Sciatic nerve (tissue), 2 donors: ENCODE results near the gene HEMK1. TPM values are rescaled to one million over a fixed set of nuclear protein-coding genes. Genes with fewer than 3 reads are reported as not detected.
A peak's percentile ranks its signal among the peaks of the same experiment; 100 is the strongest.

ENCODE experiments used
- ATAC-seq: fragments of 200-7000 bp; cut with Tn5 transposase; one replicate; pipeline ENCODE4 v1.9.1; 2020; ENCODE audit warnings: mild to moderate bottlenecking, moderate library complexity
- DNase-seq: peaks from one replicate; pipeline ENCODE4 v3.0.0-alpha.2; 2020; ENCODE audit warnings: low spot score
- intact Hi-C: fragments of 100-400 bp; cut with DNase I; formaldehyde crosslinking; loops from one replicate; pipeline ENCODE4 v1.14.2; 2022
- total RNA-seq: library from RNA; stranded (reverse); fragmentation: NEBNext Ultra II Directional; extraction: Animal tissue kit (Norgen Biotek cat#: 25700); gene quantifications from one replicate; pipeline ENCODE4 v1.2.1, GENCODE V29; 2021
- donor health status: DM: no; HTN: no; CAD: no.
- donor health status: DM: no; HTN: no; CAD: no.

The HEMK1 gene
- total RNA-seq, 1 donor from 2014 or later = 21.3 TPM

DNA sequence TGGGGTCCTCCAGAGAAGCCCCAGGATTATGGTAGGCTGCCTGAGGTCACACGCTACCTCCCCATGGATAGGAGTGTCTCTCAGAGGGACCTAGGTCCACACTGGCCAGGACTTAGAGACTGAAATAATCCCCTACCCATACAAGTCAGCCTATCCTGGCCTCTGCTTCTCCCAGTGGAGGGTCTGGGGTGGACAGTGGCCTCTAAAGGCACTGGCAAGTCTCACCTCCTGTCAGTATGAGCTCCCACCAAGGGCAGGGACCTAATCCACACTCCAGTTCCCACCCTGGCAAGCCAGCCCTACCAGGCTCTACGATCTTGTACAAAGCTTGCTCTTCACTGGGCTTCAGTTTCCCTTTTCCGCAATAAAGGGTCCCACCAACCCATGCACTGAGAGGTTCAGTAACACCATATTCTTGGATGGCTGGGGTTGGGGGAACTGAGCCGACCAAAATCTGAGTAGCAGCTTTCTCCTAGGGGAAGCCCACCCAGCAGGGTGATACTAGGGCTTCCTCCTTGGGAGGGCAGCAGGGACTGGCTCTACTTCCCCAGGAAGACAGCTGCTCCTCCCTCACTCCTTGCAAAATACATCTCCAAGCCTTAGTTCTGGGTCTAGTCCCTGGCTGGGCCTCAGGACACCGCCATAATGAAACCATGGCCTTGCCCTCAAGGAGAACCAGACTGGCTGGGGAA lies 39.9 kb downstream of the HEMK1 start:
- ATAC-seq (no peak), DNase-seq (no peak)
- intact Hi-C loops = no loop called here

DNA sequence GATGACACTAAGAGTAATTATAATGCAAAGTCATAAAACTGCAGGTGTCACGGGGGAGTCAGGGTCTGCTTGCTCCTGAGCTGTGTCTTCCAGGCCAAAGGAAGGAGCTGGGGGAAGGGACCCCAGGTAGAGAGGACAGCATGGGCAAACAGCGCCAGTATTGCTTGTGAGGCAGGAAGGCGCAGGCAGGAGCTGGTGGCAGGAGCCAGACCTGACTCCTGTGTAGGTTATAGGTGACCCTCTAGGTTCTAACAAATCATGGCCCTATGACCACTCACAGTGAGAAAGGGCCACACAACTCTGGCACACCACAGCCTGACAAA lies 40.4 kb downstream of the HEMK1 start:
- intact Hi-C loops = loop anchor here (2.0 kb wide), 1 partner anchor 37 kb away; no protein-coding TSS in a partner anchor
- no peak for ATAC-seq

DNA sequence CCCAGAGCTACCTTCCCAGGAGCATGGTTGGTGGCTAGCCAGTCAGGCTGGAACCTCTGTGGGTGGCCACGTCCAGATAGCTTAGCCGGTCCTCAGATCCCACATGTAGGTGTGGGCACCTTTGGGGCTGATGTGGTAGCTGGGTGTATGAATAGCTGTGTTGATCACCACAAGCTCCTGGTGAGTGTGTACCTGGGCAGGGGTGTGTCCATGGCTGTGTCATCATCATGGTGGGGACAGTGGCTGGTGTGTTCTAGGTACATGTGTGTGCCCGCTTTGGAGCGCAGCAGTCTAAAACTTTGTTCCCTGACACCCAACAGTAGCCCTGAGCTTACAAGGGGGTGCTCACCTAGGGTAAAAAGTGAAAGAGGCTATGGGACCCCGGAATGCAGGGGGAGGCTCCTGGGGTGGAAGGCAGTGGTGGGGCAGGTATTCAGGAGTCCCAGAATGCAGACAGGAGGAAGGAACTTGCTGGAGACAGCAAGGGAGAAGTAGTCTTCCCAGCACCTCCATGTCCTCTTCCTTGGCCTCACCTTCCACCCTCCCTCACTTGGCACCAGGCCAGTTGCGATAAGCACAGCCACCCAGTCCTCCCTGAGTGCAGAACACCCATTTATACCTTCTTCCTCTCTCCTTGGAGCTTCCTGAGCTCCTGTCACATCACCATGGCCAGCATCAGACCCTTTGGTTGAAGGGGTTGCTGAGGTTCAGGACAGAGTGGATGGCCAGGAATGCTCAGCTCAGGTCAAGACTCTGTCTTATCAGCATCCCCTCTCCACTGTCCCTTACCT lies 41.1 kb downstream of the HEMK1 start:
- ATAC-seq (no peak), DNase-seq (no peak)
- intact Hi-C loops = loop anchor here (2.0 kb wide), 1 partner anchor 38 kb away; no protein-coding TSS in a partner anchor

More for the DNA sequence above, 40.4 kb downstream of the HEMK1 start:
- no peak for DNase-seq

DNA sequence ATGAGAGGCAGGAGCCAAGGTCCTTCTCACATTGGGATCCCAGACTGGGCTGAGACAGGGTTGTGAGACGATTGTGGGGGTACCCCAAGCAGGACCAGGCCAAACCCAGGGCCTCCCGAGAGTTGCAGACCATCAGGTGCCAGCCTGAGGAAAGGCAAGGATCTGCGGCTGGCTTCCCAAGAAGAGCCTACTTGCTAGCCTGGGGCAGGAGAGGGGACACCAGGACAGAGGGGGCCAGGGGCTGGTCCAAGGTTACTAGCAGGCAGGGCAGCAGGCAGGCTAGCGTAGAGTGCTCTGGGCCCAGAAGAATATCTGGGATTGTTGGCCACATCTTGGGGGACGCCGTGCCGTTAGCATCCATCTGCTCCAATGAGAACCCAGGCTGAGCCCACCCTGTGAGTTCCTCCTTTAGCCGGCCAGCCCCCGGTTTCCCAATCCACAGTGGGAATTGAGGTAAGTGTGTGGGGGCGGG lies 41.7 kb downstream of the HEMK1 start:
- no peak for ATAC-seq
- DNase-seq = no peak
- intact Hi-C loops = loop anchor here (2.0 kb wide), 1 partner anchor 38 kb away; no protein-coding TSS in a partner anchor

DNA sequence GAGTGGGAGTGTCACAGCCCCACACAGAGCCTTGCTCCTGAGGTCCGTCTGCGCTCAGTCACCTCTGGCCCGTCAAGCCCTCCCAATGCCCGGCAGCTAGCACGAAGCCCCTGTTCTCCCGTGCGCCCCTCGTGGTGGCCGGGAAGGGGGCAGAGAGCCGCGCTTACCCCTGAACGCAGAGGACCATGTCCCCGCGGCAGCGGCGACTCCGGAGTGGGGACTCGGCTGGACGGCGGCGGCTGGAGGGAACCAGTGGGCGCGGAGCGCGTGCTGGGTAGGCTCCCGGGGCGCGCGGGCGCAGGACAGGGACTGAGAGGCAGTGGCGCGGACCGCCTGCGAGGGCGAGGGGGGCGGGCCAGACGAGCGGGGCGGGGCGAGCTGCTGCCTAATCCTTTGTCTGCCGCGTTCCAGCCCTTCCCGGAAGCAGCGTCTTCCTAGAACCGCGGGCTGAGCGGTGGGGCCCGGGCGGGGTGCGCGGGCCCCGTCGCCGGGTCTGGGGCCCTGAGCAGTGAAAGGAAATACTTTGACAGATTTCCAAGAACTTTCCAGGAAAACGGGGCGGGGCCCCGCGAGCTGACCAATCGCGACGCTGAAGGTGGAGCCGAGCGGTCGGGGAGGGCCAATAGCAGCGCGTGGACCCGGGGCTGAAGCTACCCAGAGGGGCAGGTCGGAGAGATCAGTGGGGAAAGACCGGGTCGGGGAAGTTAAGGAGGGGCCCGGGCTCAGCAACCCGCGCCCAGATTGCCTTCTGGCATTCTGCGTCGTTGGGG lies 42.3 kb downstream of the HEMK1 start, which contains the start of gene CISH:
Gene CISH (minus strand): TSS at position 311 of the 770 bp plus-strand sequence. CDS start 124 bp downstream, at position 187.
- ATAC-seq (peak; percentile 86), DNase-seq (peak; percentile 96)
- intact Hi-C loops = loop anchor here (2.0 kb wide), 1 partner anchor 39 kb away; no protein-coding TSS in a partner anchor

DNA sequence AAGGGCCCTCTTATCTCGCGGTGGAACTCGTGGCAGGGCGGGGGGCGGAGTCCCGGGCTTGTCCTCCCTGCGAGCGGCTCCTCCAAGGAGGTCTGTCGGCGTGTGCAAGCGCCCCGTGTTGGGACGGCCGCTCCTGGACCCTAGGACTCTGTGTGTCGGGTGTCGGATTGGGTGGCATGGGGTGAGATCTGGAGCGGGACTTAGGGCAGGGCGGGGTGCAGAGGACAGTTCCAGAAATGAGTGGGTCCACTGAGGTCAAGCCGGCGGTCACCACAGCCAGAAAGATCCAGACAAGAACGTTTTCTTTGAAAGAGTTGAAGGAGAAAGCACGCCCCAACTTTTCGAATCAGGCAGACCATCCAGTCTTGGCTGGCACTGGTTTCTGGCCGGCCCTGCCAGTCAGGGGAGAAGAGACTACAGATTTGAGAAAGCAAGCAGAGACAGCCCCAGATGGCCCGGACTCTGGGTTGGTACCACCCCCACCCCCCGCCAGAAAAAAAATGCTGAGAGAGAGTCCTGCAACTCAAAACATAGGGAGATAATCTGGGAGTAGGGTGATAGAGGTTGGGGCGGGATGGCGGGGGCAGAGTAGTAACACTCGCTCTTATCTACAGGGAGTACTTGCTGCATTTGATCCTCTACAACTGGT lies 43.0 kb downstream of the HEMK1 start:
- ATAC-seq (no peak), DNase-seq (no peak)
- intact Hi-C loops = no loop called here

DNA sequence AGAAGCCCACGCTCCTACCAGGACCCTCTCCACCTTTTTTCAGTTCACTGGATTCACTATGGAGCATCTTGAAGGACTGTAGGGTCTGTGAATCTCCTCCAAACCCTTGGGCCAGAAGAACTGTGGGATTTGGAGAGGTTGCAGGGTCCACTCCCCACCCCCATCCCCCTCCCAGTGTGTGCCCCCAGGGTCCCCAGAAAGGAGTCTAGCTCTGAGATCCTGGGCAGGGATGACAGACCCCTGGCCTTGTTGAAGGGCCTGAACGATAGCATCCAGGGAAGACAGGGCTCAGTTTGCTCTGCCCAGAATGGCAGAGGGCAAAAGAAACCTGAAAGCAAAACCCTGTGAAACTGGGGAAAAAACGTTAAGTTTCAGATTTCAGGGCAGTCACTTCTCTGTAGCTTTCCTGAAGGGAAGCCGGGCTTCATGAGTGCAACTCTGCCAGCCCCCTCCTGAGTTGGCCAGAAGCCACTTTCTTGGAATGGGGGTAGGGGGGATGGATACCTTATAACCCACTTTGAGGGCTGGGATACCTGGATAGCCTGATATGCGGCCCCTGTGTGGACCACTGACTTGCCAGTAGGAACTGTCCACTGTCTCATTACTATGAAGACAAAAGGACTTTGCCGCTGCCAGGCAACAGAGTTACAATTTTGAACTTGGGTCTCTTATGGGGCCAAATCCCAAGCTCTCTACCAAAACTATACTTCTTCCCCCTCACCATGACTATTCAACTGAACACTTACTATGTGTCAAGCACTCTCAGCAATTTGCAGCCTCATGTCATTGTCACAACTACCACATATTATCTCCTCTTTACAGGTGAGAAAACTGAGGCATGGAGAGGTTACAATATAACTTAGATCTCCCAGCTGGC lies 43.9 kb downstream of the HEMK1 start:
- ATAC-seq (no peak), DNase-seq (no peak)
- intact Hi-C loops = no loop called here

DNA sequence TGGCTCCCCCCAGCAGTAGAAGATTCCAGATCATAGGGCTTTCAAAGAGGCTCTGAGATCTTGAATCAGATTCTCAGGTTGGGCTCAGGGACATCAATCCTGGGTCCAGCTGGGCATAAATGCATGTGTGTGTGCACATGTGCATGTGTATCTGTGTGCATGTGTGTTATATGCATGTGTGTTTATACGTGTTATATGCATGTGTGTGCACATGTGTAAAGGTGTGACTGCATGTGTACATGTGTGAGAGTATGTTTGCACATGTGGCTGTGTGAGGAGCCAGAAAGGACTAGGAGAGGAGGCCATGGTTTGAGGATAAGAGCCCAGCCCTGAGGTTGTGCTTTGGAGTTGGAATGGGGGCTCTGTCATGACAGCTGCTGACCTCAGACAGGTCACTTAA lies 45.9 kb downstream of the HEMK1 start:
- intact Hi-C loops = no loop called here
- ATAC-seq (no peak), DNase-seq (no peak)

DNA sequence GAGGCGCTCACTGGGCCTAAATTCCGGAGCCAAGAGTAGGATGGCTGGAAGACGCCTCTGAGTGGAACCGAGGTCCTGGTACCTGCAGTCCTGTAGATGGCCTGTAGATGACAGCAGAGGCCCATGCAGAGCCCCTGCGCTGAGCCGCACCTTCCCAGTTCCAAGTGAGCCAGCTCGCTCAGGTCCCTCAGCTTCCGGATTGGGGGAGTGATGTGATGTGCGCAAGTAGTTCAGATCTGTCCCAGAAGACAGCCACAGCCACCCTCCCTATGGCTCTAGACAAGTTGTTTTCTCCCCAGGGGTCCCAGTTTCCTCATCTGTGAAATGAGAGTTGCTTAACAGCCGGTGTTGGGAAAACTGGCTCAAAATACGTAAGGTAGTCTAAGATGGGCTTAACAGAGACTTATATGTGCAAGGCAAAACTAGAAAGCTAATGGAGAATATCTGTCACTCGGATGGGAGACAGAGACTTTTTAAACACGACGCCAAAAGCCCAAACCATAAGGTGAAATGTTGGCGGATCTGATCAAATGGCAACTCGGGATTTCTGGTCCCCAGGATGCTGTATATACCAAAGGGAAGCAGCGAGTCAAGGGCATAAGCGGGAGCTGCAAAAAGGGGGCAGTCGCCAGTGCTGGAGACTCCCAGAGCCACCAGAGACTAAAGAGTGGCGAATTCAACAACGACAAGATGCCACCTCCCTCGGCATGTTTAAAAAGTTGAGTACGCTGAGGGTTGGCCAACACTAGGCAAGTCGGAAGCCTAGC lies 46.9 kb downstream of the HEMK1 start:
- ATAC-seq (peak; percentile 70), DNase-seq (peak; percentile 89)
- intact Hi-C loops = no loop called here

DNA sequence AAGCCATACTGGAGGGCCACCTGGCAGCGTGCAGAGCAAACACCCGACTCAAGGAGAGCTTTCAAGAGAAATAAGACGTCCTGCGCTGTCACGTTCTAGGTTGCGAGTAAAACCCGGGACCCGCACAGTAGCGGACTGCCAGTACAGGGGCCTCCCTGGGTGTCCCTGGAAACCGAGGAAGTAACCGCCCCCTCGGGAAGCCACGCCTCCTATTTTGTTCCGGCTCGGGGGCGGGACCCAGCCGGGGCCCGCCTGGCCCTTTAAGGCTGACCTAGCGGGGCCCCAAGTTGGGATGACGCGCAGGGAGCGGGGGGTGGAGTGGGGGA lies 47.4 kb downstream of the HEMK1 start:
- DNase-seq = peak; percentile 97
- intact Hi-C loops = no loop called here
- ATAC-seq = peak; percentile 85

DNA sequence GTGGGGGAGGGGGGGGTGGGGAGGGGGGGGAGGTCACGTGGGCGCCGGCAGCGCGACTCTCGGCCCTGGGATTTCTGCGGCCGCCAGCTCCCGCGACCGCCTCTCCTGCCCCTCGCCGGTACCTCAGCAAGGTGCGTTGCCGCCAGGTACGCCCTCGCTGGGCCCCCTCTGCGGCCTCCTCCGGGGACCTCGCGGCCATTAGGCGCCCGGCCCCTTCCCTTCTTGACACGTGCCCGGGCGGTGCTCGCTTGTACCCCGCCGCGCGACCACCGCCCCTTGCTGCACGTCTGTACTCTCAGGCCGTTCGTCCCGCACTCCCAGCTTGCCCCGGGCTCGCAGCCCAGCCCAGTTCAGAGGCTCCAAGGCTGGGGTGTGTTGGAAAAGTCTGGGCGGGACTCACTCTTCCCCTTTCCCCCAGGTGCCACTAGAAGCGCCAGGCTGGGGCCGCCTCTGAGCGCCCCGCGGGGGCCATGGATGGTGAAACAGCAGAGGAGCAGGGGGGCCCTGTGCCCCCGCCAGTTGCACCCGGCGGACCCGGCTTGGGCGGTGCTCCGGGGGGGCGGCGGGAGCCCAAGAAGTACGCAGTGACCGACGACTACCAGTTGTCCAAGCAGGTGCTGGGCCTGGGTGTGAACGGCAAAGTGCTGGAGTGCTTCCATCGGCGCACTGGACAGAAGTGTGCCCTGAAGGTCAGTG lies 47.9 kb downstream of the HEMK1 start, which contains the start of gene MAPKAPK3:
Gene MAPKAPK3 (plus strand): TSS at position 56 of the 696 bp plus-strand sequence. CDS start 415 bp downstream, at position 471.
- DNase-seq = no peak
- intact Hi-C loops = no loop called here

DNA sequence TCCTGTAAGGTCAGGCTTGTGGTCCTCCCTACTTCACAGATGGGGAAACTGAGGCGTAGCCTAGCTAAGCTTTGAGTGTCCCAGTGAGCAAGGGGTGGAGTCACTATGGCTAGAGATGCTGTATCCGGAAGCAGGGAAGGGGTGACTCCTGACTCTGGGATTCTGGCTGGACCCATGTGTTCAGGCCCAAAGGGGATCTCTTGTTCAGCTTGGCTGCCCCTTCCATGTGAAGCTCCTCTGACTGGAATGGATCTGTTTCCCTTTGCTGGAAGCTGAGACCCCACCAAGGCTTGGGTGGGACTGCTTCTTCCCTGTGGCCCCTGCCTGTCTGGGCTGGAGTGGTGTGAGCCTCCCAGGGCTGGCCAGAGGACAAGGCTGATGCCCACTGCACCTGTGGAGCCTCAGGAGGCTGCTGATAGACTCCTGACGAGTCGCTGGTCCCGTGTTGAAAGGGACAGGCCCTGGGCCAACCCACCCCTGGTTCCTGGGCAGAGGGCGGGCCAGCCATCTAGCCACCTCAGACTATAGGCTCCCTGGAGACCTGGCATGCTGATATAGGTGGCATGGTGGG lies 48.7 kb downstream of the HEMK1 start:
- ATAC-seq = no peak
- no peak for DNase-seq
- intact Hi-C loops = no loop called here

More for the DNA sequence above, 47.9 kb downstream of the HEMK1 start, which contains the start of gene MAPKAPK3:
- peak; percentile 2 for ATAC-seq

DNA sequence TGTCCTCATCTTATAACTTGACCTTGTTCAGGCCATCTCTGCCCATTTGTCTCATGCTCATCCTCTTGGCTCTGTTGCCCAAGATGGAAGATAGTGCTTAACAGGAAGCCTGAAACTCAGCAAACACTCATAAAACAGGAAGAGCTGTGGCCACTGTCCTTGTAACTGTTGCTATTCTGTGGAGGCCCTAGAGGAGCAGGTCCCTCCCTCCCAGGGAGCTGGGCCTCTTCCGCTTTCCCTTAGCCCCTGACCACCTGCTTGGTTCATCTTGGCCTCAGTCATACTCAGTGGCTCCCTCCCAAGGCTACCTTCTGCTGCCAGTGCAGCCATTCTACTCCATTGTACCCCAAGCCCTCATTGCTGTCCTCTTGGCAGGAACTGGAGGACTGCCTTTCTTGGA lies 51.1 kb downstream of the HEMK1 start:
- DNase-seq = no peak
- no peak for ATAC-seq
- intact Hi-C loops = loop anchor here (10.0 kb wide), 1 partner anchor 764 kb away; the partner anchor contains the start of gene MANF

DNA sequence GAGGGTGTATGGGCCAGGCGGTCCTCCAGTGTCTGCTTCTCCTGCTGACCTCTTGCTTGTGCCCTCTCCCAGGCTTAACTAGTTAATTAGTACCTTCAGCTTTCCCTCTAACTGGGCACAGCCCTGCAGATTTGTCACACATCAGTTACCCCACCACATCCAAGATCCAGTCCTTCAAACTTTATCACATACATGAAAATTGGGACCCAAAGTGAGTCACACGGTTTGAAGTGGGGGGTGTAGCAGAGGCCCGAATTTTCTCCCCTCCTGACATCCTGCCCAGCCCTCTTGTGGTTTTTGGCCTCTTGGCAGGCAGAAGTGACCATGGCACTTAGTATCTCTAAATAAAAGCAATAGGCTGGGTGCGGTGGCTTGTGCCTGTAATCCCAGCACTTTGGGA lies 51.5 kb downstream of the HEMK1 start:
- DNase-seq (no peak), ATAC-seq (no peak)
- intact Hi-C loops = loop anchor here (10.0 kb wide), 1 partner anchor 764 kb away; the partner anchor contains the start of gene MANF

DNA sequence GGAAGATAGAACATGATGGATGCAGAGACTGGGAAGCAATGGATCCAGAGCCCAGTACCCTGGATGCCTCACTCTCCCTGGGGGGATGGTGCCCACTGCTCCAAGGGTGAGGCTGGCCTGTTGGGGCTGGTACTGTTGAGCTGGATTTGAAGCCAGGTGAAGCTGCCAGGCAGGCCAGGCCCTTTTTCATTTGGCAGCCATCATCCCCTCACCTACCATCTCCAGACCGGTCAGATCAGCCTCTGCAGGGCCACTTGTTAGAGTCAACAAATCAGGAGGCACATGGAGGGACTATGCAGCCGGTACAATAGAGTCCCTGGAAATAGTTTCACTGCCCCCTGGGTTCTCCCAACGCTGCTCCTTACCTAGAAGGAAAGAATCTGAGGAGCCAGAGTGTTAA lies 53.6 kb downstream of the HEMK1 start:
- intact Hi-C loops = loop anchor here (10.0 kb wide), 1 partner anchor 762 kb away; the partner anchor contains the start of gene MANF
- no peak for DNase-seq
- no peak for ATAC-seq
